HCT116 (cell line): ENCODE measurements around the gene EEF1AKMT2. TPM values are rescaled to one million over a fixed set of nuclear protein-coding genes. Genes with fewer than 3 reads are reported as not detected.

Experiments used
- ATAC-seq: fragments of 200-7000 bp; cut with Tn5 transposase; 2 replicates; pipeline ENCODE4 v1.9.1; 2020; ENCODE audit warnings: mild to moderate bottlenecking, moderate library complexity
- BruUV-seq: library from RNA; stranded (reverse); fragments of 400-500 nt; replicated peaks from 2 replicates; lab custom pipeline; 2021; lab: Mats Ljungman, UMichigan
- CTCF ChIA-PET: fragments of 300-600 bp; sonication (Branson Sonifier 250); formaldehyde crosslinking; loops from one replicate; lab custom pipeline; 2021; ENCODE audit warnings: antibody characterized with exemption; lab: Charles Lee
- POLR2A ChIA-PET: fragments of 300-600, 350-600 bp; sonication (Branson Sonifier 250); formaldehyde crosslinking; loops from one replicate; lab custom pipeline; 2021; ENCODE audit warnings: antibody characterized with exemption; lab: Charles Lee
- RAD21 ChIA-PET, 2 experiments: fragments of 300-600 bp; sonication (Branson Sonifier 250); formaldehyde crosslinking; loops; one replicate each; lab custom pipeline; 2023; ENCODE audit warnings: low total read pairs in 2 of 2; ENCODE audit not compliant: uncharacterized antibody in 2 of 2, unreplicated experiment in 2 of 2, low non-redundant PET in 1 of 2; lab: Charles Lee
- DNase-seq: peaks from one replicate; pipeline ENCODE4 v3.0.0-alpha.2; 2010; ENCODE audit warnings: low read depth, low spot score
- H2AFZ ChIP-seq: fragments of 200-600 bp; shearing (Covaris generic), sonication (generic); 2 replicates; pipeline ENCODE4 v1.6.1; 2017; ENCODE audit warnings: low read depth, mixed run types, mixed read lengths, antibody characterized with exemption, low read length; ENCODE audit not compliant: poor library complexity, severe bottlenecking
- H3K27ac ChIP-seq: 2 replicates; pipeline ENCODE4 v1.5.1; 2012; ENCODE audit warnings: low read depth, low read length
- H3K27me3 ChIP-seq: fragments of 200-600 bp; sonication (generic); 2 replicates; pipeline ENCODE4 v1.6.1; 2016; ENCODE audit warnings: mixed run types, low read length, mixed read lengths; ENCODE audit not compliant: insufficient read depth
- H3K36me3 ChIP-seq, 2 experiments: fragments of 200-500 bp in 1 of 2; fragments of 200-600 bp in 1 of 2; sonication (Bioruptor generic) in 1 of 2; sonication (generic) in 1 of 2; 2 replicates each; pipeline versions ENCODE4 v1.5.1 to v1.6.1; 2014 to 2016; ENCODE audit warnings: low read length in 2 of 2, inconsistent platforms in 1 of 2, mixed read lengths in 1 of 2, mixed run types in 1 of 2; ENCODE audit not compliant: insufficient read depth in 2 of 2, control insufficient read depth in 1 of 2
- H3K4me1 ChIP-seq, 2 experiments: fragments of 200-600 bp in 1 of 2; sonication (generic) in 1 of 2; 2 replicates each; pipeline versions ENCODE4 v1.5.1 to v1.6.1; 2012 to 2017; ENCODE audit warnings: low read length in 2 of 2, inconsistent platforms in 1 of 2, mild to moderate bottlenecking in 1 of 2, mixed read lengths in 1 of 2, mixed run types in 1 of 2, moderate library complexity in 1 of 2; ENCODE audit not compliant: insufficient read depth in 2 of 2, control insufficient read depth in 1 of 2
- H3K4me2 ChIP-seq: fragments of 200-600 bp; sonication (generic); 2 replicates; pipeline ENCODE4 v1.6.1; 2017; ENCODE audit warnings: mixed run types, low read length, mixed read lengths
- H3K4me3 ChIP-seq, 2 experiments: fragments of 200-600 bp in 1 of 2; sonication (generic) in 1 of 2; replicated peaks in 1 of 2; 2 replicates each; pipeline ENCODE4 v1.5.1; 2011 to 2016; ENCODE audit warnings: low read length in 2 of 2, control low read depth in 1 of 2, low read depth in 1 of 2, mild to moderate bottlenecking in 1 of 2, mixed read lengths in 1 of 2, mixed run types in 1 of 2
- H3K79me2 ChIP-seq: fragments of 200-600 bp; sonication (generic); 2 replicates; pipeline ENCODE4 v1.6.1; 2017; ENCODE audit warnings: mild to moderate bottlenecking, mixed run types, low read length, moderate library complexity, mixed read lengths; ENCODE audit not compliant: insufficient read depth
- H3K9ac ChIP-seq: fragments of 200-600 bp; sonication (generic); 2 replicates; pipeline ENCODE4 v1.6.1; 2016; ENCODE audit warnings: low read length, mixed read lengths
- H3K9me2 ChIP-seq: fragments of 200-600 bp; sonication (generic), shearing (Covaris generic); 2 replicates; pipeline ENCODE4 v1.6.1; 2017; ENCODE audit warnings: mixed run types, mild to moderate bottlenecking, moderate library complexity; ENCODE audit not compliant: insufficient read depth
- H3K9me3 ChIP-seq, 2 experiments: fragments of 200-500 bp in 1 of 2; fragments of 200-600 bp in 1 of 2; sonication (Bioruptor generic) in 1 of 2; sonication (generic) in 1 of 2; 2 replicates each; pipeline ENCODE4 v1.6.1; 2014 to 2017; ENCODE audit warnings: low read length in 2 of 2, mixed read lengths in 2 of 2, inconsistent platforms in 1 of 2, low read depth in 1 of 2, mild to moderate bottlenecking in 1 of 2, mixed run types in 1 of 2, moderate library complexity in 1 of 2; ENCODE audit not compliant: control insufficient read depth in 1 of 2, insufficient read depth in 1 of 2
- H4K20me1 ChIP-seq: fragments of 200-600 bp; sonication (generic), shearing (Covaris generic); 2 replicates; pipeline ENCODE4 v1.6.1; 2017; ENCODE audit warnings: mixed run types, mild to moderate bottlenecking, moderate library complexity; ENCODE audit not compliant: insufficient read depth
- CEBPB ChIP-seq: IDR thresholded peaks from 2 replicates; pipeline ENCODE4 v1.6.1; 2012; ENCODE audit warnings: low read depth
- ELF1 ChIP-seq: IDR thresholded peaks from 2 replicates; pipeline ENCODE4 v1.6.1; 2012; ENCODE audit warnings: low read depth, borderline replicate concordance
- FOSL1 ChIP-seq: IDR thresholded peaks from 2 replicates; pipeline ENCODE4 v1.6.1; 2012; ENCODE audit warnings: low read depth
- JUND ChIP-seq: IDR thresholded peaks from 2 replicates; pipeline ENCODE4 v1.6.1; 2012
- POLR2A ChIP-seq: IDR thresholded peaks from 2 replicates; pipeline ENCODE4 v1.7.0; 2011; ENCODE audit warnings: borderline replicate concordance; ENCODE audit not compliant: insufficient read depth, insufficient read length; ENCODE audit errors: extremely low read depth
- RAD21 ChIP-seq: IDR thresholded peaks from 2 replicates; pipeline ENCODE4 v1.6.1; 2012; ENCODE audit warnings: low read depth, mild to moderate bottlenecking
- TCF7L2 ChIP-seq: IDR thresholded peaks from 2 replicates; pipeline ENCODE4 v1.7.0; 2011; ENCODE audit warnings: borderline replicate concordance, inconsistent platforms; ENCODE audit not compliant: insufficient read depth, insufficient read length; ENCODE audit errors: extremely low read depth
- YY1 ChIP-seq: IDR thresholded peaks from 2 replicates; pipeline ENCODE4 v1.6.1; 2011; ENCODE audit warnings: low read length, low read depth, moderate library complexity, mild to moderate bottlenecking; ENCODE audit not compliant: insufficient replicate concordance; ENCODE audit errors: extremely low read depth
- ZNF274 ChIP-seq: fragments of 200-500 bp; sonication (Bioruptor generic); IDR thresholded peaks from 2 replicates; pipeline ENCODE4 v1.6.1; 2014; ENCODE audit warnings: mild to moderate bottlenecking, low read depth, low read length, inconsistent platforms
- intact Hi-C: fragments of 100-400 bp; cut with micrococcal nuclease; formaldehyde crosslinking; loops from 2 replicates; pipeline ENCODE4 v1.10.0; 2022
- total RNA-seq: library from RNA; stranded (reverse); gene quantifications from one replicate; pipeline ENCODE4 v1.2.1, GENCODE V29; 2021; ENCODE audit not compliant: unreplicated experiment
- TF ChIP-seq, protein P1 (sequence below): IDR thresholded peaks from 2 replicates; pipeline ENCODE4 v1.6.1; 2011; ENCODE audit warnings: mild to moderate bottlenecking, low read length, moderate library complexity; ENCODE audit not compliant: insufficient replicate concordance; ENCODE audit errors: extremely low read depth
- TF ChIP-seq, protein P2 (sequence below), 3 experiments: fragments of 200-600 bp in 1 of 3; sonication (generic) in 1 of 3; IDR thresholded peaks in 2 of 3; conservative IDR thresholded peaks in 1 of 3; 2 replicates each; pipeline ENCODE4 v1.5.1; 2012 to 2017; ENCODE audit warnings: low read depth in 2 of 3, low read length in 2 of 3, antibody characterized with exemption in 1 of 3, borderline replicate concordance in 1 of 3, control low read depth in 1 of 3, mild to moderate bottlenecking in 1 of 3, mixed read lengths in 1 of 3, mixed run types in 1 of 3, moderate library complexity in 1 of 3; ENCODE audit not compliant: insufficient read depth in 1 of 3

Gene EEF1AKMT2
- total RNA-seq, 1 experiment from 2014 or later: 39.6 TPM

DNA sequence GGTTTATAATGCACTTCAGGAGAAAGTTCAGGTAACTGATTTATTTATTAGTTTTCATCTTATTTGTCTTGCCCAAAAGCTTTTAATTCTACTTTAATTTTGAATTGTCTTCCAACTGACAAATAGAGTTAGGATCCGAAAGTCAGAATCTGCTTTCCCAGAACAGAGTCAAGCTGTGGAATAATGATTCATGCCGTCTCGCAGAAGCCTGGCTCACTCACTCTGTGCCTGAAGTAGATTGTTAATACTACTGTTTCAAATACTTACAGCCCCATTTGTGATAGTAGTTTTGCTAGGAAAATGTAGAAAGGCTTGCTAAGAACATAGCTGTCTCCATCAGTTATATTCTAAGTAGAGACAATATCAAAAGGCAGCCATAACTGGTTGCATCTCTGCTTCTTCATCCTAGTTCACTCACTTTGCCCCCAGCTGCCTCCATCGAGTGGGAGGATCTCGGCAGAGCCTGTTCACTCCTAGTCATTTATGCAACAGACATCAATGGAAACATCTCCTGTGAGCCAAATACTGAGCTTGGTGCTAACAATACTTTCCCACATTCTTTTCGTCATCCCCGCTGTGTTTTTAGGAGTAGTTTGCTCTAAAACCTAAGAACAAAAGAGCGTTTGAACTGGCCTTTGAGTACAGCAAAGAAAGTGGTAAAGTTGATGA lies 37.9 kb upstream of the EEF1AKMT2 start:
- CTCF ChIA-PET: interaction anchor here (1.4 kb wide), 1 partner anchor 88 kb away, joined by 4 read pairs; no protein-coding TSS in a partner anchor

More for the DNA sequence above, 37.9 kb upstream of the EEF1AKMT2 start:
- H3K27me3 ChIP-seq: no peaks in the 10 kb centered on the region
- H2AFZ ChIP-seq: no peak overlapping the region
- ATAC-seq: no peak
- H3K9ac ChIP-seq: no peak overlapping the region
- no peak for TF ChIP-seq RAD21
- no peak for TF ChIP-seq YY1
- TF ChIP-seq, protein P1, sequence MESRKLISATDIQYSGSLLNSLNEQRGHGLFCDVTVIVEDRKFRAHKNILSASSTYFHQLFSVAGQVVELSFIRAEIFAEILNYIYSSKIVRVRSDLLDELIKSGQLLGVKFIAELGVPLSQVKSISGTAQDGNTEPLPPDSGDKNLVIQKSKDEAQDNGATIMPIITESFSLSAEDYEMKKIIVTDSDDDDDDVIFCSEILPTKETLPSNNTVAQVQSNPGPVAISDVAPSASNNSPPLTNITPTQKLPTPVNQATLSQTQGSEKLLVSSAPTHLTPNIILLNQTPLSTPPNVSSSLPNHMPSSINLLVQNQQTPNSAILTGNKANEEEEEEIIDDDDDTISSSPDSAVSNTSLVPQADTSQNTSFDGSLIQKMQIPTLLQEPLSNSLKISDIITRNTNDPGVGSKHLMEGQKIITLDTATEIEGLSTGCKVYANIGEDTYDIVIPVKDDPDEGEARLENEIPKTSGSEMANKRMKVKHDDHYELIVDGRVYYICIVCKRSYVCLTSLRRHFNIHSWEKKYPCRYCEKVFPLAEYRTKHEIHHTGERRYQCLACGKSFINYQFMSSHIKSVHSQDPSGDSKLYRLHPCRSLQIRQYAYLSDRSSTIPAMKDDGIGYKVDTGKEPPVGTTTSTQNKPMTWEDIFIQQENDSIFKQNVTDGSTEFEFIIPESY: no peak
- TF ChIP-seq ZNF274: no peak
- no peak for TF ChIP-seq ELF1
- no peak for TF ChIP-seq TCF7L2
- no peak for TF ChIP-seq POLR2A
- TF ChIP-seq, protein P2, sequence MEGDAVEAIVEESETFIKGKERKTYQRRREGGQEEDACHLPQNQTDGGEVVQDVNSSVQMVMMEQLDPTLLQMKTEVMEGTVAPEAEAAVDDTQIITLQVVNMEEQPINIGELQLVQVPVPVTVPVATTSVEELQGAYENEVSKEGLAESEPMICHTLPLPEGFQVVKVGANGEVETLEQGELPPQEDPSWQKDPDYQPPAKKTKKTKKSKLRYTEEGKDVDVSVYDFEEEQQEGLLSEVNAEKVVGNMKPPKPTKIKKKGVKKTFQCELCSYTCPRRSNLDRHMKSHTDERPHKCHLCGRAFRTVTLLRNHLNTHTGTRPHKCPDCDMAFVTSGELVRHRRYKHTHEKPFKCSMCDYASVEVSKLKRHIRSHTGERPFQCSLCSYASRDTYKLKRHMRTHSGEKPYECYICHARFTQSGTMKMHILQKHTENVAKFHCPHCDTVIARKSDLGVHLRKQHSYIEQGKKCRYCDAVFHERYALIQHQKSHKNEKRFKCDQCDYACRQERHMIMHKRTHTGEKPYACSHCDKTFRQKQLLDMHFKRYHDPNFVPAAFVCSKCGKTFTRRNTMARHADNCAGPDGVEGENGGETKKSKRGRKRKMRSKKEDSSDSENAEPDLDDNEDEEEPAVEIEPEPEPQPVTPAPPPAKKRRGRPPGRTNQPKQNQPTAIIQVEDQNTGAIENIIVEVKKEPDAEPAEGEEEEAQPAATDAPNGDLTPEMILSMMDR (IDR thresholded peaks at IDR 0.05 in 2 of 3, conservative IDR thresholded peaks at IDR 0.05 in 1 of 3; ENCODE audit: borderline replicate concordance in 1 of 3, insufficient read depth in 1 of 3, low read depth in 2 of 3, low read length in 2 of 3): no peak
- no peak for TF ChIP-seq FOSL1
- TF ChIP-seq JUND: no peak
- no peak for TF ChIP-seq CEBPB
- TF ChIP-seq, all 23 proteins: peak for 0
- ChIA-PET POLR2A (no interaction called here), RAD21 (no interaction called here)
- no peaks in the 10 kb centered on the region for H3K9me3 ChIP-seq
- H3K9me2 ChIP-seq: no peaks in the 10 kb centered on the region
- no peaks in the 10 kb centered on the region for H3K79me2 ChIP-seq
- no peak overlapping the region for H3K4me2 ChIP-seq
- no peaks in the 10 kb centered on the region; the same call in 1 of the 2 replicates for H4K20me1 ChIP-seq
- H3K4me3 ChIP-seq: no peak overlapping the region
- intact Hi-C loops: loop anchor here (5.0 kb wide), 1 partner anchor 197 kb away; no protein-coding TSS in a partner anchor
- no TSS peak for BruUV-seq
- peaks cover 50 to 56% of the 10 kb centered on the region in 2 experiments for H3K36me3 ChIP-seq
- DNase-seq: no peak
- no peaks in the 10 kb centered on the region for H3K4me1 ChIP-seq
- H3K27ac ChIP-seq: no peak overlapping the region
